DOHH2 (cell line): ENCODE measurements around the gene TMEM94.

Experiments
- EZH2phosphoT487 ChIP-seq: fragments of 200-600 bp; sonication (generic); IDR thresholded peaks from 2 replicates; pipeline ENCODE4 v1.6.1; 2017; ENCODE audit warnings: borderline replicate concordance, mild to moderate bottlenecking, antibody characterized with exemption, low read length, moderate library complexity, mixed read lengths
- TF ChIP-seq, protein P1 (sequence below): fragments of 200-600 bp; sonication (generic); IDR thresholded peaks from one replicate; pipeline ENCODE4 v1.5.1; 2014; ENCODE audit warnings: antibody characterized with exemption, mild to moderate bottlenecking, low read depth, low read length; ENCODE audit not compliant: poor library complexity, severe bottlenecking

DNA sequence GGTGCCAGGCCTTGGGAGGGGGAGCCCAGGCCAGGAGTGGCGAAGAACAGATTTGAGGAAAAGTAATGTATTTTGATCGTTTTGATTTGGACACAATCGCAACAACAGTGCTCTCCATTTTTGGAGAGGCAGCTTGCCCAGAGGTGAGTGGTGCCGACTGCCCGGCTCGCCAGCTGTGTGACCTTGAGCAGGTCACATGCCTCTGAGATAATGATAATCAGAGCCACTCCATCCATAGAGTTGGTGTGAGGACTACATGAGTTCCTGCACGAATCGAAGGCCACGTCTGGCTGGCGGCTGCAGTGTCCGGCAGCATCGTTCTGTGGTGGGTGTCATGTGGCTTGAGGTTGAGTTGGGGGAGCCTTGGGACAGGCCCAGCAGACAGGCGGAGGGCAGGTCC lies 89.7 kb downstream of the TMEM94 start:
- TF ChIP-seq, protein P1, sequence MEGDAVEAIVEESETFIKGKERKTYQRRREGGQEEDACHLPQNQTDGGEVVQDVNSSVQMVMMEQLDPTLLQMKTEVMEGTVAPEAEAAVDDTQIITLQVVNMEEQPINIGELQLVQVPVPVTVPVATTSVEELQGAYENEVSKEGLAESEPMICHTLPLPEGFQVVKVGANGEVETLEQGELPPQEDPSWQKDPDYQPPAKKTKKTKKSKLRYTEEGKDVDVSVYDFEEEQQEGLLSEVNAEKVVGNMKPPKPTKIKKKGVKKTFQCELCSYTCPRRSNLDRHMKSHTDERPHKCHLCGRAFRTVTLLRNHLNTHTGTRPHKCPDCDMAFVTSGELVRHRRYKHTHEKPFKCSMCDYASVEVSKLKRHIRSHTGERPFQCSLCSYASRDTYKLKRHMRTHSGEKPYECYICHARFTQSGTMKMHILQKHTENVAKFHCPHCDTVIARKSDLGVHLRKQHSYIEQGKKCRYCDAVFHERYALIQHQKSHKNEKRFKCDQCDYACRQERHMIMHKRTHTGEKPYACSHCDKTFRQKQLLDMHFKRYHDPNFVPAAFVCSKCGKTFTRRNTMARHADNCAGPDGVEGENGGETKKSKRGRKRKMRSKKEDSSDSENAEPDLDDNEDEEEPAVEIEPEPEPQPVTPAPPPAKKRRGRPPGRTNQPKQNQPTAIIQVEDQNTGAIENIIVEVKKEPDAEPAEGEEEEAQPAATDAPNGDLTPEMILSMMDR: no peak
- TF ChIP-seq EZH2phosphoT487: no peak
